Measurements from ENCODE around the gene ANKRD30A. TPM values are rescaled to one million over a fixed set of nuclear protein-coding genes. Genes with fewer than 3 reads are reported as not detected.
"Not testable (repeated sequence)": the region's sequence is repeated elsewhere in the genome, so short reads cannot be mapped to it uniquely, and the experiment has no call there.

ANKRD30A gene, protein sequence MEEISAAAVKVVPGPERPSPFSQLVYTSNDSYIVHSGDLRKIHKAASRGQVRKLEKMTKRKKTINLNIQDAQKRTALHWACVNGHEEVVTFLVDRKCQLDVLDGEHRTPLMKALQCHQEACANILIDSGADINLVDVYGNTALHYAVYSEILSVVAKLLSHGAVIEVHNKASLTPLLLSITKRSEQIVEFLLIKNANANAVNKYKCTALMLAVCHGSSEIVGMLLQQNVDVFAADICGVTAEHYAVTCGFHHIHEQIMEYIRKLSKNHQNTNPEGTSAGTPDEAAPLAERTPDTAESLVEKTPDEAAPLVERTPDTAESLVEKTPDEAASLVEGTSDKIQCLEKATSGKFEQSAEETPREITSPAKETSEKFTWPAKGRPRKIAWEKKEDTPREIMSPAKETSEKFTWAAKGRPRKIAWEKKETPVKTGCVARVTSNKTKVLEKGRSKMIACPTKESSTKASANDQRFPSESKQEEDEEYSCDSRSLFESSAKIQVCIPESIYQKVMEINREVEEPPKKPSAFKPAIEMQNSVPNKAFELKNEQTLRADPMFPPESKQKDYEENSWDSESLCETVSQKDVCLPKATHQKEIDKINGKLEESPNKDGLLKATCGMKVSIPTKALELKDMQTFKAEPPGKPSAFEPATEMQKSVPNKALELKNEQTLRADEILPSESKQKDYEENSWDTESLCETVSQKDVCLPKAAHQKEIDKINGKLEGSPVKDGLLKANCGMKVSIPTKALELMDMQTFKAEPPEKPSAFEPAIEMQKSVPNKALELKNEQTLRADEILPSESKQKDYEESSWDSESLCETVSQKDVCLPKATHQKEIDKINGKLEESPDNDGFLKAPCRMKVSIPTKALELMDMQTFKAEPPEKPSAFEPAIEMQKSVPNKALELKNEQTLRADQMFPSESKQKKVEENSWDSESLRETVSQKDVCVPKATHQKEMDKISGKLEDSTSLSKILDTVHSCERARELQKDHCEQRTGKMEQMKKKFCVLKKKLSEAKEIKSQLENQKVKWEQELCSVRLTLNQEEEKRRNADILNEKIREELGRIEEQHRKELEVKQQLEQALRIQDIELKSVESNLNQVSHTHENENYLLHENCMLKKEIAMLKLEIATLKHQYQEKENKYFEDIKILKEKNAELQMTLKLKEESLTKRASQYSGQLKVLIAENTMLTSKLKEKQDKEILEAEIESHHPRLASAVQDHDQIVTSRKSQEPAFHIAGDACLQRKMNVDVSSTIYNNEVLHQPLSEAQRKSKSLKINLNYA (N-terminal part only)
- total RNA-seq = not detected

DNA sequence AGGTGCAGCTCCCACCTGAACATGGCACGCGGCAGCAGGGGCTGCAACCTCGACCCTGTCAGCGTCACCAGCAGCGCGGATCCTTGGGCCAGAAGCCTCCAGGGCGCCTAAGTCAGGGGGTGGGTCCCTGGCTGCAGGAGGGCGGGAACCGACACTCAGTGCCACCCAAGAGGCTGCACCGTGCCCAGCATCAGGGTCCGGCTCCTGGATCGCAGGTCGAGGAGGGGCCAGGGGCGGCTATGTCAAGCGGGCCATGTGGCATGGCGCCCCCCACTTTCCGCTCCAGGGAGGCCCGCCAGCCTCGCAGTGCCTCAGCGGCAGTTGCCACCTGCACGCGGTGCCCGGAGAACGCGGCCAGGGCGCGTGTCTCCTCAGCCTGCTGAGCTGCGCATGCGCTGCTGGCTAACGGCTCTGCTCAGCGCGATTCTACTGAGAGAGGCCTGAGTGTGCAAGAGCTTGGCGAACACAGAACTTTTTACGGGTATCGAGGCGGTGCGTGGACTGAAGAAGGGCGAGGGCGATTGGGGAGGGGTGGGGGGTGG, at the start of gene ANKRD30A:
TSS of gene ANKRD30A (plus strand) at position 408 of the 542 bp plus-strand sequence. CDS start 190 bp downstream, outside the sequence.
- DNase-seq (ENCODE audit: low read depth in 2 of 3, low spot score in 2 of 3) = no peak

DNA sequence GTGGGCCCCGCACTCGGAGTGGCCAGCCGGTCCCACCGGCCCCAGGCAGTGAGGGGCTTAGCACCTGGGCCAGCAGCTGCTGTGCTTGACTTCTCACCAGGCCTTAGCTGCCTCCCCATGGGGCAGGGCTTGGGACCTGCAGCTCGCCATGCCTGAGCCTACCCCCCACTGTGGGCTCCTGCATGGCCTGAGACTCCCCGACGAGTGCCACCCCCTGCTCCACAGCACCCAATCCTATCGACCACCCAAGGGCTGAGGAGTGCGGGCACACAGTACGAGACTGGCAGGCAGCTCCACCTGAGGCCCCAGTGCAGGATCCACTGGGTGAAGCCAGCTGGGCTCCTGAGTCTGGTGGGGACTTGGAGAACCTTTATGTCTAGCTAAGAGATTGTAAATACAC, 49.3 kb upstream of the ANKRD30A start:
- not testable (repeated sequence) for DNase-seq (ENCODE audit: low read depth in 2 of 3, low spot score in 2 of 3)

DNA sequence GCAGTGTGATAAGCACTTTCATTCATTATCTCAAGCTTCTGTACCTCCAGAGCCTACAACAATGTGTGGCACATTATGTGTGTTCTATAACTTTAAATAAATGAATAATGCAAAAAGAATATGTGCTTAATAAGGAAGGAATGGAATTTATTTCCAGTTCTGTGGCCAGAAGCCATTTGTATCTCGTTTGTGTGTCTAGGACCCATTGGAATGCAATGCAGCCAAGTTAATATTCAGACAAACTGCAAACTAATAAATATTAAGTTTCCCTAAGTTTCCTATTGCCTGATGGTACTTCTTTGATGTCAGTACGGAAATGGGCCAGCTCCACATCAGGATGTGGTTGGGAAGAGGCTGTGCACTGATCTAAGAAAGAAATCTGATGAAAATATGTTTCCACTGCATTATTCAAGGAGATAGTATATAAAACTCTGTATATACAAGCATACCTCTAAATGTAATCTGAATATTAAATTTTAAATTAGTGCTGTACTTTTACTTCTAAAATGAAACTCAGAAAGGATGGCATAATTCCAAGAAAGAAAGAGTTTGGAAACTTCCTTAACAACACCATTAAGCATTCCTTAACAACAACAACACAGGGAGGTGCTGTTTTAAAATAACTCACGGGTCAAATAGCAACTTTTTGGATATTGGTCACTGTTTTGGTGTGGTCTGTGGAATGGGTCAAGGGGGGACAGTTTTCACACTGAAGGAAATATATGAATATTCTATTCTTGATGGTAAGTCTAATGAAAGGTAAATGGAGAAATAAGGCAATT, 29.4 kb upstream of the ANKRD30A start:
- DNase-seq (ENCODE audit: low read depth in 2 of 3, low spot score in 2 of 3) = no peak

DNA sequence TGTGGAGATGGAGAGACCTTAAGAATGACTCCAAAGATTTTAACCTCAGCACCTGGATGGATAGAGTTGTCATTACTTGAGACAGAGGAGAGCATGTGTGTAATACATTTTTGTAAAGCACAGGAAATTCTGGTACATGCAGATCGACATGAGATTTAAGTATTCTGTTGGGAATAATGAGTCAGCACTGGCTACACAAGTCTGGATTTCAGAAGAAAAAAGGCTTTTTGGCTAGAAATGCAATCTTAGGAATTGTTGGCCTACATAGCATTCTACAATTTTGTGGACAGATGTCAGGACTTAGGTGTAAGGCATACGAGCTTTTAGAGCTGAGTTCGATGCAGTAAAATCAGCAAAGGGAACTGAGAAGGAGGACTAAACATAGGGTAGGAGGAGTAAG, 24.1 kb upstream of the ANKRD30A start:
- no peak for DNase-seq (ENCODE audit: low read depth in 2 of 3, low spot score in 2 of 3)

DNA sequence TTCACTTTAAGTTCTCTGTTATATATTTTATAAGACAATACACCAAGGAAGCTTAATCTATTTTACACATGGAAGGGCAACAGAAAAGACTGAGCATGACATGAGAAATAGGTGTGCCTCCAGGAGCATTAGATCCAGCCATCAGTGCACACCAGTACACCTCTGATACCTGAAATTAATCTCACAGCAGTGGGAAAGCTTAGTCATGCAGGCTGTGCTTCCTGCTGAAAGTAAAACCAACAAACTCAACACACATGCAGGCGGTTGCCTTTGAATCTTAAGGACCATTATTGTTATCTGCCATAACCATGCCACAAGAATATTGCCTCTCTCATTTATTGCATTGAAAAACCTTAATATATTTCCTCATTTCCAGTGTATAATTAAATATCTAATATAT, 16.4 kb upstream of the ANKRD30A start:
- DNase-seq (ENCODE audit: low read depth in 2 of 3, low spot score in 2 of 3) = no peak

DNA sequence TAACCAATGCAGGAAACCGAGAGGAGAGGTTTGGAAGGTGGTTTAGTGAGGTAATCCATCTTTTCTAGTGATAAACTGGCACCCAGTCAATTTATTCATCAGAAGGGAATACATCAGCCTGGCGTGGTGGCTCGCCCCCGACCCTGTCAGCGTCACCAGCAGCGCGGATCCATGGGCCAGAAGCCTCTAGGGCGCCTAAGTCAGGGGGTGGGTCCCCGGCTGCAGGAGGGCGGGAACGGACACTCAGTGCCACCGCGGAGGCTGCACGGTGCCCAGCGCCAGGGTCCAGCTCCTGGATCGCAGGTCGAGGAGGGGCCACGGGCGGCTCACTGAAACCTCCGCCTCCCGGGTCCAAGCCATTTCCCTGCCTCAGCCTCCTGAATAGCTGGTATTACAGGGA, 866 bp upstream of the ANKRD30A start:
- DNase-seq (ENCODE audit: low read depth in 2 of 3, low spot score in 2 of 3) = no peak

DNA sequence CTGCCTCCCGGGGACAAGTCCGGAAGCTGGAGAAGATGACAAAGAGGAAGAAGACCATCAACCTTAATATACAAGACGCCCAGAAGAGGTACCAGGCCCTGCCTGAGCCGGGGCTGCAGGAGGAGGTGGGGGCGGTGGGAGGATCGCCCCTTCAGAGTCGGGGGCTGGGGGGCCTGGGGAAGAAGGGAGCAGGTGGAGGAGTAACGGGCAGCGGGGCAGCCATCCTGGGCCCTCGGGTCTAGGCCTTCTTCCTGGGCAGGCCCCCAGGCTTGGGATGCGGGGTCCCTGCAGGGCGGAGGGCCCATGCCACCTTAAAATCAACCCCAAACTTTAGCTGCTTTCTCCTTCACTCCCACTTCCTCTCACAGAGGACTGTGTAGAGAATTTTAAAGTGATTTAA, 523 bp downstream of the ANKRD30A start:
- no peak for DNase-seq (ENCODE audit: low read depth in 2 of 3, low spot score in 2 of 3)

DNA sequence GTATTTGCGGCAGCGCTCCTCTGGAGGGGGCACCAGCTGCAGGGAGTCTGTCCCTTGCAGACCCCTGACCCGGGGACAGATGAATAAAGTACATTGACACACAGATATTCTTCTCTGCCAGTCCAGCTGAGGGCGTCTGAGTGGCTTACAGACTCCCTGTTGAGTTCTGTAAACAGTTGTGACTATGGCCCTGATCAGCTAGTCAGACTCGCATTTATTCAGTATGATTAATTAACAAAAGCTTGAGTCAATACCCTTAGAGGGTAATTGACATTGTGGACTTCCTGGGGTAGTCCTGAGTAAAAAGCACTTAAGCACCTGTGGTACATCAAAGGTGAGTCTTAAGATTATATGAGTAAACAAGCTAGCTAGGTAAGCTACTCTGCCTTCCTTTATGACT, 21.0 kb downstream of the ANKRD30A start:
- DNase-seq (ENCODE audit: low read depth in 2 of 3, low spot score in 2 of 3) = no peak

DNA sequence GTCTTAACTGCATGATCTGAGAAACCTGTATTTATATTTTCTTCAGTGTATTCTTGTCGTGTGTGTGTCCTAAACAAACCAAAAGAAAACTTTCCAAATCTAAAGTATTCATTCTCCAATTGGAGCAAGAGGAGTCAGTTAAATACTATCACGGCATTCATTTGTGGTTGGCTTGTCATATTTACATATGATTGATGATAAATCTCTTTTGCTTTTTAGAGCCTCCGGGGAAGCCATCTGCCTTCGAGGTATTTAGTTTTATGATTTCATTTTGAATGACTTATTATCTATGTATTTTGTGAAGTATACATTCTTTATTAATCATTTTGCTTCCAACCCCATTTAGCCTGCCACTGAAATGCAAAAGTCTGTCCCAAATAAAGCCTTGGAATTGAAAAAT, 37.0 kb downstream of the ANKRD30A start:
- not testable (repeated sequence) for DNase-seq (ENCODE audit: low read depth in 2 of 3, low spot score in 2 of 3)

DNA sequence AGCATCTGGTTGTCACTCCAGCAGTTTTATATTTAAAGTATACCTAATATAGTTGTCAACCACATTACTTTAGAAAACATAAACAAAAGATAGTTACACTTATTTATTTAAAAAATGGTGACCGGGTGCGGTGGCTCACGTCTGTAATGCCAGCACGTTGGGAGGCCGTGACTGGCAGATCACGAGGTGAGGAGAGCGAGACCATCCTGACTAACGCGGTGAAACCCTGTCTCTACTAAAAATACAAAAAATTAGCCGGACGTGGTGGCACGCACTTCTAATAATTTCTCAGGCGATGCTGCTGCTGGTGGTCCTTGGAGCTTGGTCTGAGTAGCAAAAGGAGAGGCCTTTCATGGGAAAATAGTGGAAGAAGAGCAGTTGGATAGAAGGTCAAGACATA, 46.5 kb downstream of the ANKRD30A start:
- not testable (repeated sequence) for DNase-seq (ENCODE audit: low read depth in 2 of 3, low spot score in 2 of 3)

DNA sequence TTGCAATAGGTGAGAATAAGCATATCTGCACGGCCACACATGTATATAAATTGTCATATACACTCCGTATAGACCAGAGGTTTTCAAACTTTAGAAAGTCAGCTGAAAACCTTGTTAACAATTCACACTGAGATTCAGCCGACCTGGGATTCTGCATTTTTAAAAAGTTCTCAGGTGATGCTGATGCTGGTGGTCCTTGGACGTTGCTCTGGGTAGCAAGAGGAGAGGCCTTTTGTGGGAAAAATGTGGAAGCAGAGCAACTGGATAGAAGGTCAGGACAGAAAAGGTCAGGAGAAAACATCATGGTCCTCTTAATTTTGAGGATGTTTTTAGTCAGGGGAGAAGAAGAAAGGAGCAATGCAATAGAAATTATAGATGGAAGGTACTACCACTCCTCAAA, 52.9 kb downstream of the ANKRD30A start:
- not testable (repeated sequence) for DNase-seq (ENCODE audit: low read depth in 2 of 3, low spot score in 2 of 3)

DNA sequence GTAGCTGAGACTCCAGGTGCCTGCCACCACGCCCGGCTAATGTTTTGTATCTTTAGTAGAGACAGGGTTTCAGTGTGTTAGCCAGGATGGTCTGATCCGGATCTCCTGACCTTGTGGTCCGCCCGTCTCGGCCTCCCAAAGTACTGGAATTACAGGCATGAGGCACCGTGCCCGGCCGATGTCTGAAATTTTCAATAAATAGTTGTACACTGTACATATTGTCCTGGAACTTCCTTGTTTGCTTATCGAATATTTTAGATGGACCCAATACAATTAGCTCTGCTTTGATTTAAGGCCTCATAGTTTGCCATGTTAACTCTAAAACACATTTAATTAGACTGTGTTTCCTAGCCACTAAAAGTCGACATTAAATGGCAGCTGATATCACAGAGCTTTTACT, 57.3 kb downstream of the ANKRD30A start:
- DNase-seq (ENCODE audit: low read depth in 2 of 3, low spot score in 2 of 3) = not testable (repeated sequence)

DNA sequence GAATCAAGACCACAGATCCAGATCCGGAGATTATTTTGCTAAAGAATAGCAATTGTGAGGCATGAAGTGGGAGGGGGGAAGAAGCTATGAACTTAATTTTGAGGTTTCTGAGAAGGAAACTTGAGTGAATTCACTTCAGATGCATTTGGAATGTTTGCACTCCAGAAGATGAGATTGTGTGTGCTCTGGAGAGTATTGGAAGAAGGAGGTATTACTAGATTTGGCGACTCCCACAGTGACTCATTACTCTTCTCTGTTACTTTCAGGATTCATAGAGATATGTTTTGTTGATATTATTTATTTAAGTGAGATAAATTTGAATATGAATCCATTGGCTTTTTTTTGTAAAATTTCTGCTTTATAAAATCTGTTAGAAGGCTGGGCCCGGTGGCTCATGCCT, 80.7 kb downstream of the ANKRD30A start:
- no peak for DNase-seq (ENCODE audit: low read depth in 2 of 3, low spot score in 2 of 3)

DNA sequence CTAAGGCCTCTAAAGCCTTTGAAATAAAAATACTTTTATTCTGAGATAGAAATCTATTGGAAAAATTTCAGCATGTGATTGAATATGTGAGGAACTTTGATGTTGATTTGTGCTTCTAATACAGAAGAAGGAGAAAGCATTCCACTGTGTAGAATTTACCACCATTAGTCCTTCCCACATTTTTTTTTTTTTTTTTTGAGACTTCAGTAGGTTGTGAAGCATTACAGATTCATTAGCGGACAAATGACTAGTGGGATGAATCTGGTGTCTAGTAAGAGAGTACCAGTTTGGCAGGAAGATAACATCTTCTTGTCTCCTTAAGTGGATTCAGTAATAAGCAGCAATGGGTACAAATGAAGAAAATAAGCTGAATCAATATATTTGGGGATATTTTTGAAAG, 95.5 kb downstream of the ANKRD30A start:
- no peak for DNase-seq (ENCODE audit: low read depth in 2 of 3, low spot score in 2 of 3)

DNA sequence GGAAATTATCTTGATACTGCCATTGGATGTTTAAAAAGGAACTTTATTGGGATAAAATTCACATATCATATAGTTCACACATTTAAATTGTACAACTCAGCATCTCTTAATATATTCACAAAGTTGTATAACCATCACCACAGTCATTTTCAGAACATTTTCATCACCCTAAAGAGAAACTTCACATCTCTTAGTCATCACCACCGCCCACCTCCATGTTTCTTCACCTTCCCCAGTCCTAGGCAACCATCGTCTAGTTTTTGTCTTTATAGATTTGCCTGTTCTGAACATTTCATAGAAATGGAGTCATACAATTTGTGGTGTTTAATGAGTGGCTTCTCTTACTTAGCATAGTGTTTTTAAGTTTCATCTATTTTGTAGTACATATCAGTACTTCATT, 96.6 kb downstream of the ANKRD30A start:
- DNase-seq (ENCODE audit: low read depth in 2 of 3, low spot score in 2 of 3) = no peak

DNA sequence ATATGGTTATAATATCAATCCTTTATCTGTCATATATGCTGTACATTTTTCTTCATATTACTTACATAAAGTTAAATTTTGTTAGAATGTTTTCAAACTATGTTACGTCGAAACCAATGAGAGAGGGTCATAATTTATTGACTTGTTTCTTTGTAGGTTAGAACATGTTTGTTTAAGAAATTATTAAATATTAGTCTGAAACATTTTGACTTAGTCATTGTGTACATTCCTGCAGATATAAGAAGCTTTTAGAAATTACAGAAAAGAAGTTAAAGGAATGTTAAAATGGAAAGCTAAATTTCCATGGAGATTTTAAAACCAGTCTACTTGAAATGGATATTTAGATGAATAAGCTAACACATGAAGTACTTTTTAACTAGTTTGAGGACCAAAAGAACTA, 99.8 kb downstream of the ANKRD30A start:
- DNase-seq (ENCODE audit: low read depth in 2 of 3, low spot score in 2 of 3) = no peak

DNA sequence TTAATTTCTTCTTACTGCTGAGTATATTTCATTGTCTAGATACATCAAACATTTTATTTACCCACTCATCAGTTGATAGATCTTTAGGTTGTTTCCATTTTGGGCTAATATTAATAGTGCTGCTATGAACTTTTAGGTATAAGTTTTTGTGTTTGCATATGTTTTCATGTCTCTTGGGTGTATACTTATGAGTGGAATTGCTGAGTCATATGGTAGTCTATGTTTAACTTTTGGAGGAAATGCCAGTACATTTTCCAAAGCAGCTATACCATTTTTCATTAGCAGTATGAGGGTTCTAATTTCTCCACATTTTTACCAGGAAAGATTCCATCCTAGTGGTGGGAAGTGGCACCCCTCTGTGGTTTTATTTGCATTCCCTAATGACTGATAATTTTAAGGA, 101.1 kb downstream of the ANKRD30A start:
- no peak for DNase-seq (ENCODE audit: low read depth in 2 of 3, low spot score in 2 of 3)

DNA sequence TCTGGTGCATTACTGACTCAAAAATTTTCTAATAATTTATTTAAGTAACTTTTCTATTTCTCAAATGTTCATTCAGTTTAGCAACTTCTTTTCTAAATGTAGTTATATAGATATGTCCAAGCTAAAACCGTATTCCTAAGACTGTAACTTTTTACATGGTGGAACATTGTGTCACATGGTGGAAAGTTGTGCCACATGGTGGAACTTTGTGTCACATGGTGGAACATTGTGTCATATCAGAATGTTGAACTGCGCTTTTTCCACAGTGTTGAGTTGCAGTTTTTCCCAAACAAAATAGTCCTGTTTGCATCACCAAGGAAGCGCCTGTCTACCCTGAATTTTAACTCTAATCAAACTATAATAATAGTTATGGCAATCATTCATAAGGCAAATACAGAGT, 109.3 kb downstream of the ANKRD30A start:
- DNase-seq (ENCODE audit: low read depth in 2 of 3, low spot score in 2 of 3) = no peak

DNA sequence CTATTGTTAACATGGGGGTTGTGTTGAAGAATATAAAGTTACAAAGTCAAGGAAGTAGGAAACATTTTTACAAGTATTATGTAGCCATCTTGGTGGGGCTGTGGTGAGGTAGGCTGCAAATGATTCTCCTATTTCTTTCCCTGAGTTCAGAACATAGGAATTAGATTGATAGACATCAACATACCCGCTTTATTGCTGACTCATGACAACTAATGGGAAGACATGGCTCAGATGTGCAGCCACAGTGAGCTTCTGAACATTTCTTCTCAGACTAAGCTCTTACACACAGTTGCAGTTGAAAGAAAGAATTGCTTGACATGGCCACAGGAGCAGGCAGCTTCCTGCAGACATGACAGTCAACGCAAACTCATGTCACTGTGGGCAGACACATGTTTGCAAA, 110.7 kb downstream of the ANKRD30A start:
- DNase-seq (ENCODE audit: low read depth in 2 of 3, low spot score in 2 of 3) = no peak

DNA sequence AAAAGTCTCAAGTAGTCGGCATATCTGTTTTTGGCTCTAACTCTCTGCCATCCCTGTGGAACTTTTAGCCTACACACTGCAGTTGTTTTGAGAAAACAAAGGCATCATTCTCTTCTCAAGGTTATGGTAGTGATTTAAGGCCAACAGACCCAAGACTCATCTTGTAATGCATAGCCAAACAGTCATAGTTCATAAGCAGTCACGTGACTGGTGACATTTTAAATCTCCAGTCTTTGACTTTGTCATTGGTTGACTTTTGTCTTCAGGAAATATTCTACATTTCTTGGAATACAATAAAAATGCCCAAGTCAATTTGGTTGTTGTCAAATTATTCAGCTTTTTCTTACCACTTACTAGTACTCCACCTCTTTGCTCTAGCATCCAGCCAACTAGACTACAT, 114.8 kb downstream of the ANKRD30A start:
- no peak for DNase-seq (ENCODE audit: low read depth in 2 of 3, low spot score in 2 of 3)
